Dermis microvascular lymphatic vessel endothelial cell (primary cell): ENCODE measurements around the gene IGSF5. TPM values are rescaled to one million over a fixed set of nuclear protein-coding genes. Genes with fewer than 3 reads are reported as not detected.
"Not testable (repeated sequence)": the region's sequence is repeated elsewhere in the genome, so short reads cannot be mapped to it uniquely, and the experiment has no call there.

Experiments used
- DNase-seq, 2 donors: peaks; one replicate each; pipeline versions ENCODE4 v3.0.0 to v3.0.0-alpha.2; 2010; ENCODE audit warnings: low read depth in 2 of 2
- total RNA-seq: library from RNA; depleted of rRNA; stranded (reverse); fragments of >200 nt; gene quantifications from 2 replicates; pipeline ENCODE4 v1.2.1, GENCODE V29; 2014

IGSF5 gene
- total RNA-seq, 1 donor from 2014 or later = not detected

DNA sequence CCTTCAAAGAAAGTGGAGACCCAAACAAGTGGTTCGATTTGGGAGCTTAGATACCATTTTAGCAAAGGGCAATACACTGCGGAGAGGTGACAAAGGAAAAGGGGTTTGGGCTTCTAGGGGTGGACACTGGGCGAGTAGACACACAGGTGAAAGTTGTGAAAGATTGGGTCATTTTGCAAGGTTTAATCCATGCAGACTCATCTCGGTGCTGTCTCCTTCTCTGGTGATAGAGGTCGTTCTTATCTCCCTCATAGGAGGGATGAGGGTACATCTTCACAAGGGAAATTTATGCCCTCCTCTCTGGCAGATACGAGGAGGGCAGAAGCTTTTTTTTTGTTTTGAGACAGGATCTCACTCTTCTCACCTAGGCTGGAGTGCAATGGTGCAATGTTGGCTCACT lies 6.4 kb upstream of the IGSF5 start:
- DNase-seq = no peak

GRCh38 chr21:39739531-39739930 lies 5.5 kb upstream of the IGSF5 start:
- DNase-seq = not testable (repeated sequence)

GRCh38 chr21:39742561-39742960 lies 2.4 kb upstream of the IGSF5 start:
- not testable (repeated sequence) for DNase-seq

- DNase-seq = not testable (repeated sequence)
Observed at GRCh38 chr21:39745332-39745731, 349 bp downstream of the IGSF5 start.

GRCh38 chr21:39750670-39751069 lies 5.7 kb downstream of the IGSF5 start:
- no peak for DNase-seq

DNA sequence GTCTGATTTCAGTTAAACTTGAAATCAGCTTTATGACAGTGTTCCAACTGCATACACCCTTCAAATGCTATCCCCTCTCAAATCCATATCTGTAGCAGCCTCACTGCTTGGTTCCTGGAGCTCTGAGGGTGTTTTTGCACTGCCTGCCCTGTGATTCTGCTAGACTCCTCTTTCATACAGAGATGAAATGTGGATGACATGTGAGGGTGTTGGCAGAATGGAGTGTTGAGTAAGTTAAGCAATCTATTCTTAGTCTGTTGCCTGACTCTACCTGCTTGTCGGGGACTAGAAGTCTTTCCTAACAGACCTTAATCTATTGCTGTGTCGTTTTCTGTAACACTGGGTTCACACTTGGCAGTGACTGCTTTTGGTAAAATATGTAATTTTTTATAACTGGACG lies 9.8 kb downstream of the IGSF5 start:
- no peak for DNase-seq

GRCh38 chr21:39756285-39756684 lies 11.3 kb downstream of the IGSF5 start:
- DNase-seq = no peak

DNA sequence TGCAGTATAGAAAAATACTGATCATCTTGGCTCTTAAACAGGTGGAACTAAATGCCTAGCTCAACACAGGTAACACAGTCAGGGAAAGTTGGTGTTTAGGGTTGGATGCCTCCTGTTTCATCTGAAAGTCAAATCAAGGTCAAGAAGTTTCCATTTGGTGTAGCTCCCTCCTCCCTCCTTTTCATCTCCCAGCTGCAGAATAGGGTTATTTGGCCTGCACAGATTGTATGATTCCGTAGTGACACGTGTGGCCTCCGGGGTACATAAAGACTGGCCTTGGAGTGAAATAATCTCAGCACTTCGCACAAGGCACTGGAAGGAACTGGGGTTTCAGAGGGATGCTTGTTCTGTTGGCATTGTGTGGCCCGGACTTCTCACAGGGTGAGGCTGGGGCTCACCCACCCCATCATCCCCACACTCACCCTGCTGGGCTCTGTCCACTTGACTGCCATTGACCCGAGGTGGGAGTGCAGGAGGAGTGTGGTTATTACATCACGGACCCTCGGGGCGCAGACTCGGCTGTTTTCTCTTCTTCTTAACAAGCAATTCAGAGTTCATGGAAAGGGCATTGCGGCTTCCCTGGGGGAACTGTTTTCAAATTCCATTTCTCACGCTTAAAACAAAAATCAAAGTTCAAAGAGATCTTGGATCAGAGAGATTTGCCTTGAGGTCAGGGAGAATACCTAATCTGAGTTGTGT lies 18.4 kb downstream of the IGSF5 start:
- no peak for DNase-seq

DNA sequence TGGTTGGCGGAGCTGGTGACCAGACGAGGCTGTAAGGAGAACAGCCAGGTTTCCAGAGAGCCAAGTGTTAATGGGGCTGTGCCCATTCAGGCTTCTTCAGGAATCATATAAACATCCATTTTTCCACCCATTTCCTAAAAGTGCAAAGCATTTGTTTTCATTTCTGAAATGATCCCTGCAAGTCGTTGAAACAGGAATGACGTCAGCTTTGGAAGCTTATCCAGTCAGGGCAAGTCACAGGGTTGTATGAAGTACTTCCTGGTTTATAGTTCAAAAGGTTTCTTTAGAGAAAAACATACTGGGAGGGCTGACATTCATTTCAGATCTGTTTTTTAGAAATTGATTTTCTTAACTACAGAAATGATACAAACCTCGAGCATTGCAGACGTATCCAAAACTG lies 29.2 kb downstream of the IGSF5 start:
- DNase-seq = no peak

- DNase-seq = no peak
Observed at GRCh38 chr21:39775816-39776215, 30.8 kb downstream of the IGSF5 start.

DNA sequence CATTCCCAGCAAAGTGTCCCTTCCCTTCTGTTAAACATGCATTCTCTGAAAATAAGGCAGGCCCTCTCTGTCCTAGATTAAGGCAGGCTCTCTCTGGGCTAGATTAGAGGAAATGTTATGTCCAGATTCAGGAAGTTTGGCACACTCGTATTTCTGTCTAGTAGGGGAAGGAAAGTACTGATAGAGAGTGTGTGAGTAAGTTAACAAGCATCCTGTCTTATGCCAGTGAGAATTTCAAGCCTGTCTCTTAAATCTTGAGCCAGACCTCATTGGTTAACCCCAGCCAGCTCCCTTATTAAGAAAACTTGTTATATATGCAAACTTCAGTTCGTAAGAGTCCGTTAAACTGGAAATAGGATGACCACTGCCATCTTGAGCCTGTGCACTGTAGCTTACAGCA lies 31.6 kb downstream of the IGSF5 start:
- no peak for DNase-seq

DNA sequence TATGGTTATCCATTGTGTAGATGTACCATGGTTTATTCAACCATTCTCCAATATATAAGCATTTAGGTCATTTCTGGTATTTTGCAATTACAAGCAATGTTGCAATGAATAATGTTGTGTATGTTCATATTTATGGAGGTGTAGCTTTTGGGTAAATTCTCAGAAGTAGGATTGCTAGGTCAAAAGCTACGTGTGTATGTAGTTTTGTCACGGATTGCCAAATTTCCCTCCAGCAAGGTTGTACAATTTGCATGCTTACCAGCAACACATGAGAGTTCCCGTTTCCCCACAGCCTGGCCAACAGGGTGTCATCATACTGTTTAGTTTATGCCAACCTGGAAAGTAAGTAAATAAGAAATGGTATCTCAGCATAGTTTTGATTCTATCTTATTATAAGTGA lies 36.3 kb downstream of the IGSF5 start:
- no peak for DNase-seq

DNA sequence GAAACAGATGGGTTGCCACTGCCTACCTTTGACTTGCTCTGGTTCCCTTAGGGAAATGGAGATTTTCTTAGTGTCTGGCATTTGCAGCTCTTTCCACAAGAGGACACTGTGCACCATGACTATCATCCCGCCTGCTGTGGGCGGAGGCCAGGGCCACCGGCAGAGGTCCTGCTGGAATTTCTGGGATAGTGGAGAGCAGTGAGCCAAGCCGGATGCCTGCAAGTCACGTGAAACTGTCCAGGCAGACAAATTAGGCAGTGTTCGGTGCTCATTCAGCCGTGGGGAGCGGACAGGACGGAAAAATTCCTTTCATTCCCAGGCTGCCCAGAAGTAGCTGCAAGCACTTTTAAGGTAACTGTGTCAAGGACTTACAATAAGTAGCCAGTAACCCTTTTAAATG lies 43.4 kb downstream of the IGSF5 start:
- peak; percentile 9 to 22 for DNase-seq

GRCh38 chr21:39796466-39796865 lies 51.5 kb downstream of the IGSF5 start:
- DNase-seq = no peak

- DNase-seq = no peak
Observed at GRCh38 chr21:39799178-39799577, 54.2 kb downstream of the IGSF5 start.

DNA sequence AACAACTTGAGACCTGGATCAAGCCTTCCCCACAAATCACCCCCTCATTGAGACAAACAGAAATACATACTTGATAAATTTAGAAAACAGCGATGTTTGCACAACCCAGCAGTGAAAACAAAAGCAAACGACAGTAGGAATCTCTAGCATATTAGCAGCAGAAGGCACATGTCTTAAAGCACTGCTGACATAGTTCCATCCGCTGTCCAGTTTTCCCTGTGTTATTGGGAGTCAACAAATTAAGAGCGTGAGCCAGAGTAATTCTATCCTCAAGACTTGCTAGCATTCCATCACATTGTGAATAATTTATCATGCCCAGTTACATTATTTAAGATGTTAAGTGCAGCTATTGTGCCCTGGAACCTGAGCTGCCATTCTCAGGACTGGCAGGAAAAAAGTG lies 55.3 kb downstream of the IGSF5 start:
- no peak for DNase-seq

GRCh38 chr21:39802217-39802616 lies 57.2 kb downstream of the IGSF5 start:
- no peak for DNase-seq

DNA sequence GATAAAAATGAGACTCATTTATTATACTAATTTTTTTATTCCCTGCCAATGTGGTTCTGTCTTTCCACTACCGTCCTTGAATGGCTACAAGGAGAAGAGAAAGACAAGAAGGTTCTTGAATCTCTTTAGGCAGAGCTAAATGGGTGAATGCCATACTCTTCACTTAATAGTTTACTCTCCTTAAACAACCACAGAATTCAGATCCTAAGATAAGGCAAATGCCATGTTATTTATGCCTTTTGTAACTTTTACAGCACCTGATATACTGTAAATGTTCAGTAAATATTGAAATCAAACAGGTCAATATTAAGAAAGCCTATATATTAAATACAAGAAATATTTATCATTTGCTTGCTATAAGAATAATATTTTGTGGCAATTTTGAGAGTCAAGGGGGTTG lies 58.4 kb downstream of the IGSF5 start:
- no peak for DNase-seq

GRCh38 chr21:39804240-39804639 lies 59.3 kb downstream of the IGSF5 start:
- DNase-seq = no peak

DNA sequence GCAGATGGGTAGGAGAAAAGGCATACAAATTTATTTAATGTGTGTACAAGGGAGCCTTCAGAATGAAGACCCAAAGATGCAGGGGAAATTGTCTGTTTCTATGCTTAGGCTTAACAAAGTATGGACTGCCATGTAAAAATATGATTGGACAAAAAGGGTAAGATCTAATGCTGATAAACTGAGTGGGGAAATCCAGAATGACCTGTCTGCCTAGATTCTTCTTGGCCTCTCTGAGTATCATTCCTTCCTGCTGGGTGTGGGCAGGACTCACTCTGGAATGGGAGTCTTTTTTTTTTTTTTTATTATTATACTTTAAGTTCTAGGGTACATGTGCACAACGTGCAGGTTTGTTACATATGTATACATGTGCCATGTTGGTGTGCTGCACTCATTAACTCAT lies 61.0 kb downstream of the IGSF5 start:
- no peak for DNase-seq

GRCh38 chr21:39807738-39808137 lies 62.8 kb downstream of the IGSF5 start:
- DNase-seq = no peak

DNA sequence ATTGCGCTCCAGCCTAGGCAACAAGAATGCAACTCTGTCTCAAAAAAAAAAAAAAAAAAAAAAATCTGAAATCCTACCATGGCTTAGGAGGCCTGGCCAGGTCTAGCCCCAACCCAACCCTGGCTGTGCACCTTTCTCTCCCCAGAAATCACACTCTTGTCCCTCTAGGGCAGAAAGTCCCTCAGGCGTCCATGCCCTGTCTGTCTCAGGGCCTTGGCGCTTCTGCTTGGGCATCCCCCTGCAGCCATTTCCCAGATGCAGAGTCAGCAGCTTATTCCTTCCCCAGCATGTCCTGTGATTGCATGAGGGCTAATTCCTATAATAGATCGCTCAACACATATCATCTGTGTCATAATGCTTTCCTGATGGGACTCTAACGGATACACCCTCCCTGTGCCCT lies 65.0 kb downstream of the IGSF5 start:
- DNase-seq = no peak

DNA sequence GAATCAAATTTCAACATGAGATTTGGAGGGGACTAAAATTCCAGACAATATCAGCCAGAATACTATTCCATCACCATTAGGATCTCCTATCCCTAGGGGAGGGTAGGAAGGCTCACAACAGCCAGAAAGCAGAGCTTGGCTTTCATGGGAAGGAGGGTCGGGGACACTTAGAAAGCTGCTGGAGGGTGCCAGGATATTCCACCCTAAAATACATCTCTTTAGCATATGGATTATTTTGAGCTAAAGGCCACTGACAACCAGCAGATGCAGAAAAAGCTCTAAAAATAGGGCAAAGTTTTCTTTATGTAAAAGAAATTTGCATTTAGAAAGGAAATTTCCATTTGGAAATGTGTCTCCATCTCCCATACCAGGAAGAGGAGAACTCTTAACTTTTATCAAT lies 68.0 kb downstream of the IGSF5 start:
- no peak for DNase-seq

- DNase-seq = no peak
Observed at GRCh38 chr21:39818557-39818956, 73.6 kb downstream of the IGSF5 start.
